Keratinocyte (primary cell): ENCODE measurements around the gene POP5. TPM values are rescaled to one million over a fixed set of nuclear protein-coding genes. Genes with fewer than 3 reads are reported as not detected.

Experiments
- DNase-seq: peaks from one replicate; pipeline ENCODE4 v3.0.0-alpha.2; 2011; ENCODE audit warnings: low read depth, missing footprints, low spot score
- FAIRE-seq: peaks from 2 replicates; lab custom pipeline; 2011; peaks lifted over from hg19 to GRCh38; lab: Jason Lieb, UNC
- H2AFZ ChIP-seq: 2 replicates; pipeline ENCODE4 v1.6.0; 2012; ENCODE audit warnings: low read length, control low read depth, inconsistent platforms; ENCODE audit not compliant: control insufficient read depth
- H3K27ac ChIP-seq: 2 replicates; pipeline ENCODE4 v1.5.1; 2011; ENCODE audit warnings: low read length; ENCODE audit not compliant: control insufficient read depth, insufficient read depth
- H3K27me3 ChIP-seq: 3 replicates; pipeline ENCODE4 v1.6.0; 2011; ENCODE audit warnings: low read length; ENCODE audit not compliant: control insufficient read depth, insufficient read depth; ENCODE audit errors: extremely low read depth
- H3K36me3 ChIP-seq, 2 experiments: 2 replicates in 1 of 2; 3 replicates in 1 of 2; pipeline ENCODE4 v1.5.1; 2011; ENCODE audit warnings: low read length in 2 of 2, mild to moderate bottlenecking in 1 of 2; ENCODE audit not compliant: control insufficient read depth in 2 of 2, insufficient read depth in 2 of 2; ENCODE audit errors: extremely low read depth in 1 of 2
- H3K4me1 ChIP-seq: 3 replicates; pipeline ENCODE4 v1.5.1; 2011; ENCODE audit warnings: low read length; ENCODE audit not compliant: control insufficient read depth, insufficient read depth; ENCODE audit errors: extremely low read depth
- H3K4me2 ChIP-seq: 3 replicates; pipeline ENCODE4 v1.6.0; 2011; ENCODE audit warnings: low read depth, low read length; ENCODE audit not compliant: control insufficient read depth, insufficient read depth; ENCODE audit errors: extremely low read depth
- H3K4me3 ChIP-seq, 3 experiments: fragments of 200-600 bp in 1 of 3; sonication (generic) in 1 of 3; 2 replicates in 2 of 3; 3 replicates in 1 of 3; pipeline ENCODE4 v1.5.1; 2011 to 2016; ENCODE audit warnings: low read length in 3 of 3, mild to moderate bottlenecking in 3 of 3, control low read depth in 2 of 3, inconsistent platforms in 1 of 3, low read depth in 1 of 3, mixed read lengths in 1 of 3, mixed run types in 1 of 3, moderate library complexity in 1 of 3; ENCODE audit not compliant: control insufficient read depth in 2 of 3, insufficient read depth in 2 of 3; ENCODE audit errors: extremely low read depth in 1 of 3
- H3K79me2 ChIP-seq: 2 replicates; pipeline ENCODE4 v1.6.0; 2012; ENCODE audit warnings: low read length; ENCODE audit not compliant: control insufficient read depth, insufficient read depth
- H3K9ac ChIP-seq: 3 replicates; pipeline ENCODE4 v1.6.0; 2011; ENCODE audit warnings: low read length; ENCODE audit not compliant: control insufficient read depth, insufficient read depth; ENCODE audit errors: extremely low read depth
- H3K9me1 ChIP-seq: 3 replicates; pipeline ENCODE4 v1.6.0; 2011; ENCODE audit warnings: low read length; ENCODE audit not compliant: control insufficient read depth, insufficient read depth; ENCODE audit errors: extremely low read depth
- H3K9me3 ChIP-seq: 2 replicates; pipeline ENCODE4 v1.5.1; 2012; ENCODE audit warnings: low read depth, low read length; ENCODE audit not compliant: control insufficient read depth
- H4K20me1 ChIP-seq: 3 replicates; pipeline ENCODE4 v1.6.0; 2011; ENCODE audit warnings: low read length; ENCODE audit not compliant: control insufficient read depth, insufficient read depth; ENCODE audit errors: extremely low read depth
- CTCF ChIP-seq, 3 experiments: IDR thresholded peaks in 1 of 3; conservative IDR thresholded peaks in 1 of 3; optimal IDR thresholded peaks in 1 of 3; 2 replicates in 2 of 3; 3 replicates in 1 of 3; pipeline versions ENCODE3 to v1.5.1; 2011; ENCODE audit warnings: low read length in 3 of 3, mild to moderate bottlenecking in 3 of 3, moderate library complexity in 2 of 3, control low read depth in 1 of 3, inconsistent platforms in 1 of 3; ENCODE audit not compliant: insufficient read depth in 2 of 3; ENCODE audit errors: extremely low read depth in 1 of 3
- EZH2 ChIP-seq: IDR thresholded peaks from one replicate; pipeline ENCODE4 v1.6.1; 2012; ENCODE audit warnings: inconsistent platforms, mild to moderate bottlenecking, low read length, moderate library complexity
- dilution Hi-C: fragments of 300-500 bp; cut with MboI; formaldehyde crosslinking; loops from one replicate; pipeline ENCODE4 v1.7.0; 2020; ENCODE audit warnings: low sequenced_read_pairs; ENCODE audit not compliant: extremely low pct_ligation_motif_present
- polyA plus RNA-seq, 5 experiments: library from polyadenylated mRNA; depleted of rRNA in 3 of 5; stranded (reverse) in 3 of 5; stranded (forward) in 1 of 5; unstranded in 1 of 5; fragments of >200 nt; gene quantifications; 1 replicate in 1 of 5; 2 replicates in 3 of 5; 3 replicates in 1 of 5; pipeline versions ENCODE4 v1.2.1 to v1.2.3, GENCODE V29; 2011 to 2012; ENCODE audit warnings: missing spikeins in 2 of 5, low read depth in 1 of 5, low replicate concordance in 1 of 5

Gene POP5
- polyA plus RNA-seq, 1 donor (not counting 4 experiments of a cell fraction or from before 2014, with no cell fraction given), result 105 TPM

GRCh38 chr12:120625557-120626419 is 44.6 kb upstream of the POP5 start:
- H3K36me3 ChIP-seq, result no peaks in the 10 kb centered on the region
- no peaks in the 10 kb centered on the region for H3K79me2 ChIP-seq
- dilution Hi-C loops, result no loop called here
- DNase-seq (no peak), FAIRE-seq (no peak)
- peaks cover 4% of the 10 kb centered on the region for H3K27me3 ChIP-seq
- H3K4me3 ChIP-seq, result no peak overlapping the region
- TF ChIP-seq EZH2 (no peak), CTCF (optimal IDR thresholded peaks at IDR 0.05 in 1 of 3, IDR thresholded peaks at IDR 0.05 in 1 of 3, conservative IDR thresholded peaks at IDR 0.05 in 1 of 3; ENCODE audit: extremely low read depth in 1 of 3, insufficient read depth in 2 of 3, low read length in 3 of 3) (peak in 2 of 3 experiments; percentile 16 to 50)
- no peak overlapping the region for H3K4me2 ChIP-seq
- peaks cover 4% of the 10 kb centered on the region for H3K4me1 ChIP-seq
- no peaks in the 10 kb centered on the region for H3K9me1 ChIP-seq
- no peak overlapping the region for H2AFZ ChIP-seq
- H3K9ac ChIP-seq, result no peak overlapping the region
- no peaks in the 10 kb centered on the region for H4K20me1 ChIP-seq
- no peaks in the 10 kb centered on the region for H3K9me3 ChIP-seq
- no peak overlapping the region for H3K27ac ChIP-seq

GRCh38 chr12:120620624-120621023 is 39.4 kb upstream of the POP5 start:
- TF ChIP-seq CTCF (optimal IDR thresholded peaks at IDR 0.05 in 1 of 3, IDR thresholded peaks at IDR 0.05 in 1 of 3, conservative IDR thresholded peaks at IDR 0.05 in 1 of 3; ENCODE audit: extremely low read depth in 1 of 3, insufficient read depth in 2 of 3, low read length in 3 of 3) (peak in 1 of 3 experiments; percentile 14), EZH2 (no peak)
- no peaks in the 10 kb centered on the region for H3K9me1 ChIP-seq
- FAIRE-seq, result peak; percentile 80
- no peaks in the 10 kb centered on the region for H3K9me3 ChIP-seq
- H3K36me3 ChIP-seq, result no peaks in the 10 kb centered on the region
- no peak overlapping the region for H3K4me3 ChIP-seq
- DNase-seq, result peak; percentile 68
- no peak overlapping the region for H3K27ac ChIP-seq
- dilution Hi-C loops, result no loop called here
- no peak overlapping the region for H2AFZ ChIP-seq
- H3K4me2 ChIP-seq, result peak overlapping the region; percentile 10
- H4K20me1 ChIP-seq, result no peaks in the 10 kb centered on the region
- peaks cover 12% of the 10 kb centered on the region for H3K4me1 ChIP-seq
- H3K27me3 ChIP-seq, result peaks cover 3% of the 10 kb centered on the region
- no peak overlapping the region for H3K9ac ChIP-seq
- no peaks in the 10 kb centered on the region for H3K79me2 ChIP-seq
